ENCODE measurements around the gene ANKRD44.

ANKRD44 gene

GRCh38 chr2:197281421-197281820 is 29.2 kb downstream of the ANKRD44 start:
- Histone ChIP-seq H3K36me3 (ENCODE audit: control insufficient read depth, insufficient read depth, low read length) (no peaks in the 10 kb centered on the region), H3K4me3 (ENCODE audit: low read depth, low read length) (no peak overlapping the region), H3K9ac (ENCODE audit: low read depth, low read length) (no peak overlapping the region), H3K27me3 (ENCODE audit: control insufficient read depth, insufficient read depth, low read length) (no peaks in the 10 kb centered on the region), H3K4me1 (ENCODE audit: control insufficient read depth, insufficient read depth, low read length) (no peaks in the 10 kb centered on the region), H3K9me3 (ENCODE audit: control insufficient read depth, insufficient read depth, low read length) (no peaks in the 10 kb centered on the region)

- H3K9me3 ChIP-seq (ENCODE audit: control insufficient read depth, insufficient read depth, low read length), result no peaks in the 10 kb centered on the region
- no peaks in the 10 kb centered on the region for H3K27me3 ChIP-seq (ENCODE audit: control insufficient read depth, insufficient read depth, low read length)
- H3K4me1 ChIP-seq (ENCODE audit: control insufficient read depth, insufficient read depth, low read length), result no peaks in the 10 kb centered on the region
- no peaks in the 10 kb centered on the region for H3K36me3 ChIP-seq (ENCODE audit: control insufficient read depth, insufficient read depth, low read length)
- peak overlapping the region; percentile 16 for H3K9ac ChIP-seq (ENCODE audit: low read depth, low read length)
- no peak overlapping the region for H3K4me3 ChIP-seq (ENCODE audit: low read depth, low read length)
Observed at GRCh38 chr2:197280015-197280702, 30.4 kb downstream of the ANKRD44 start.

- Histone ChIP-seq H3K27me3 (ENCODE audit: control insufficient read depth, insufficient read depth, low read length) (no peaks in the 10 kb centered on the region), H3K36me3 (ENCODE audit: control insufficient read depth, insufficient read depth, low read length) (no peaks in the 10 kb centered on the region), H3K9ac (ENCODE audit: low read depth, low read length) (no peak overlapping the region), H3K4me3 (ENCODE audit: low read depth, low read length) (no peak overlapping the region), H3K9me3 (ENCODE audit: control insufficient read depth, insufficient read depth, low read length) (no peaks in the 10 kb centered on the region), H3K4me1 (ENCODE audit: control insufficient read depth, insufficient read depth, low read length) (no peaks in the 10 kb centered on the region)
Observed at GRCh38 chr2:197278799-197279763, 31.5 kb downstream of the ANKRD44 start.

GRCh38 chr2:197277794-197278193 is 32.8 kb downstream of the ANKRD44 start:
- no peaks in the 10 kb centered on the region for H3K4me1 ChIP-seq (ENCODE audit: control insufficient read depth, insufficient read depth, low read length)
- H3K9ac ChIP-seq (ENCODE audit: low read depth, low read length), result no peak overlapping the region
- no peaks in the 10 kb centered on the region for H3K36me3 ChIP-seq (ENCODE audit: control insufficient read depth, insufficient read depth, low read length)
- no peaks in the 10 kb centered on the region for H3K27me3 ChIP-seq (ENCODE audit: control insufficient read depth, insufficient read depth, low read length)
- no peaks in the 10 kb centered on the region for H3K9me3 ChIP-seq (ENCODE audit: control insufficient read depth, insufficient read depth, low read length)
- no peak overlapping the region for H3K4me3 ChIP-seq (ENCODE audit: low read depth, low read length)

- Histone ChIP-seq H3K36me3 (ENCODE audit: control insufficient read depth, insufficient read depth, low read length) (no peaks in the 10 kb centered on the region), H3K4me3 (ENCODE audit: low read depth, low read length) (no peak overlapping the region), H3K9ac (ENCODE audit: low read depth, low read length) (no peak overlapping the region), H3K9me3 (ENCODE audit: control insufficient read depth, insufficient read depth, low read length) (no peaks in the 10 kb centered on the region), H3K27me3 (ENCODE audit: control insufficient read depth, insufficient read depth, low read length) (no peaks in the 10 kb centered on the region), H3K4me1 (ENCODE audit: control insufficient read depth, insufficient read depth, low read length) (no peaks in the 10 kb centered on the region)
Observed at GRCh38 chr2:197276156-197276555, 34.4 kb downstream of the ANKRD44 start.

- H3K4me1 ChIP-seq (ENCODE audit: control insufficient read depth, insufficient read depth, low read length), result no peaks in the 10 kb centered on the region
- H3K36me3 ChIP-seq (ENCODE audit: control insufficient read depth, insufficient read depth, low read length), result no peaks in the 10 kb centered on the region
- H3K4me3 ChIP-seq (ENCODE audit: low read depth, low read length), result no peak overlapping the region
- no peak overlapping the region for H3K9ac ChIP-seq (ENCODE audit: low read depth, low read length)
- no peaks in the 10 kb centered on the region for H3K9me3 ChIP-seq (ENCODE audit: control insufficient read depth, insufficient read depth, low read length)
- H3K27me3 ChIP-seq (ENCODE audit: control insufficient read depth, insufficient read depth, low read length), result no peaks in the 10 kb centered on the region
Observed at GRCh38 chr2:197274937-197275336, 35.6 kb downstream of the ANKRD44 start.

- no peaks in the 10 kb centered on the region for H3K27me3 ChIP-seq (ENCODE audit: control insufficient read depth, insufficient read depth, low read length)
- H3K9ac ChIP-seq (ENCODE audit: low read depth, low read length), result no peak overlapping the region
- H3K4me3 ChIP-seq (ENCODE audit: low read depth, low read length), result no peak overlapping the region
- H3K36me3 ChIP-seq (ENCODE audit: control insufficient read depth, insufficient read depth, low read length), result no peaks in the 10 kb centered on the region
- no peaks in the 10 kb centered on the region for H3K9me3 ChIP-seq (ENCODE audit: control insufficient read depth, insufficient read depth, low read length)
- H3K4me1 ChIP-seq (ENCODE audit: control insufficient read depth, insufficient read depth, low read length), result no peaks in the 10 kb centered on the region
Observed at GRCh38 chr2:197274349-197274748, 36.2 kb downstream of the ANKRD44 start.

- Histone ChIP-seq H3K4me3 (ENCODE audit: low read depth, low read length) (no peak overlapping the region), H3K9ac (ENCODE audit: low read depth, low read length) (no peak overlapping the region)
Observed at GRCh38 chr2:197273485-197273884, 37.1 kb downstream of the ANKRD44 start.

GRCh38 chr2:197270601-197271000 is 40.0 kb downstream of the ANKRD44 start:
- no peaks in the 10 kb centered on the region for H3K36me3 ChIP-seq (ENCODE audit: control insufficient read depth, insufficient read depth, low read length)
- no peaks in the 10 kb centered on the region for H3K27me3 ChIP-seq (ENCODE audit: control insufficient read depth, insufficient read depth, low read length)
- H3K9me3 ChIP-seq (ENCODE audit: control insufficient read depth, insufficient read depth, low read length), result no peaks in the 10 kb centered on the region
- no peak overlapping the region for H3K4me3 ChIP-seq (ENCODE audit: low read depth, low read length)
- no peak overlapping the region for H3K9ac ChIP-seq (ENCODE audit: low read depth, low read length)
- no peaks in the 10 kb centered on the region for H3K4me1 ChIP-seq (ENCODE audit: control insufficient read depth, insufficient read depth, low read length)

More at GRCh38 chr2:197273485-197273884, 37.1 kb downstream of the ANKRD44 start:
- no peaks in the 10 kb centered on the region for H3K36me3 ChIP-seq (ENCODE audit: control insufficient read depth, insufficient read depth, low read length)
- H3K9me3 ChIP-seq (ENCODE audit: control insufficient read depth, insufficient read depth, low read length), result no peaks in the 10 kb centered on the region
- no peaks in the 10 kb centered on the region for H3K4me1 ChIP-seq (ENCODE audit: control insufficient read depth, insufficient read depth, low read length)
- no peaks in the 10 kb centered on the region for H3K27me3 ChIP-seq (ENCODE audit: control insufficient read depth, insufficient read depth, low read length)

- Histone ChIP-seq H3K4me1 (ENCODE audit: control insufficient read depth, insufficient read depth, low read length) (no peaks in the 10 kb centered on the region), H3K9me3 (ENCODE audit: control insufficient read depth, insufficient read depth, low read length) (no peaks in the 10 kb centered on the region)
Observed at GRCh38 chr2:197269815-197270214, 40.8 kb downstream of the ANKRD44 start.

GRCh38 chr2:197268786-197269584 is 41.6 kb downstream of the ANKRD44 start:
- Histone ChIP-seq H3K36me3 (ENCODE audit: control insufficient read depth, insufficient read depth, low read length) (no peaks in the 10 kb centered on the region), H3K9me3 (ENCODE audit: control insufficient read depth, insufficient read depth, low read length) (no peaks in the 10 kb centered on the region), H3K9ac (ENCODE audit: low read depth, low read length) (no peak overlapping the region), H3K27me3 (ENCODE audit: control insufficient read depth, insufficient read depth, low read length) (no peaks in the 10 kb centered on the region), H3K4me3 (ENCODE audit: low read depth, low read length) (no peak overlapping the region), H3K4me1 (ENCODE audit: control insufficient read depth, insufficient read depth, low read length) (no peaks in the 10 kb centered on the region)

More at GRCh38 chr2:197269815-197270214, 40.8 kb downstream of the ANKRD44 start:
- H3K4me3 ChIP-seq (ENCODE audit: low read depth, low read length), result no peak overlapping the region
- no peaks in the 10 kb centered on the region for H3K27me3 ChIP-seq (ENCODE audit: control insufficient read depth, insufficient read depth, low read length)
- no peak overlapping the region for H3K9ac ChIP-seq (ENCODE audit: low read depth, low read length)
- H3K36me3 ChIP-seq (ENCODE audit: control insufficient read depth, insufficient read depth, low read length), result no peaks in the 10 kb centered on the region

Data from iPS-15b (cell line).